ENCODE results near the gene SLC30A7.

DNA sequence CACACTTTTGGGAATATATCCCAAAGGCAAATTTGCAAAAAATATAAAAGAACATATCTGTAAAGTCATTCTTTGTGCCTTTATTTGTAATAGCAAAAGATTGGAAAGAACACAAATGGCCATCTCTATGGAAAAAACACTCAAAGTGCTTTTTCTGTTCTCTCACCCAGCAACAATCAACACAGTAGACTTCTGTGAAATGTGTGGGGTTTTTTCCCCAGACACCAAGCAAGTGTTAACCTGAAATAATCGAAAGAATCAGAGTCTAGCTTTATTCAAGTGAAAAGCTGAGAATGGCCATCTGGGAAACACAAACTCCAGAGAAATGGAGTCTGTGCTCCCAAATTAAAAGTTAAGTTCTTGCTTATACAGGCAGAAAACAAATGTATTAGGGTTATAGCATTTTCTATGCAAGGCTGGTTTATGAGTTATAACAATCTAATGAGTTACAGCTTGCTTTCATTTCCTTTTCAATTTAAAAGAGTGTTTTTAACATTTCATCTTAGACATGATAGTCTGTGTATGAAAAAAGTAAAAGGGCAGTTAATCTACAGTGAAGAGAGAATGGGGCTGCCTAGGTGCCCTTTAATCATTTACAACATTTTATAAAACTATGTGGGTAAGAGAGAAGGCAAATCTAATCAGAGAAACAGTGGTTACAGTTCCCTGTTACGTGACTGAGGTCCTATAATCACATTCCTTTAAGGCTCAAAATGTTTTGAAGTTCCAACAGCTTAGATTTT lies 46.6 kb downstream of the SLC30A7 start:
- TF ChIP-seq, protein P1, sequence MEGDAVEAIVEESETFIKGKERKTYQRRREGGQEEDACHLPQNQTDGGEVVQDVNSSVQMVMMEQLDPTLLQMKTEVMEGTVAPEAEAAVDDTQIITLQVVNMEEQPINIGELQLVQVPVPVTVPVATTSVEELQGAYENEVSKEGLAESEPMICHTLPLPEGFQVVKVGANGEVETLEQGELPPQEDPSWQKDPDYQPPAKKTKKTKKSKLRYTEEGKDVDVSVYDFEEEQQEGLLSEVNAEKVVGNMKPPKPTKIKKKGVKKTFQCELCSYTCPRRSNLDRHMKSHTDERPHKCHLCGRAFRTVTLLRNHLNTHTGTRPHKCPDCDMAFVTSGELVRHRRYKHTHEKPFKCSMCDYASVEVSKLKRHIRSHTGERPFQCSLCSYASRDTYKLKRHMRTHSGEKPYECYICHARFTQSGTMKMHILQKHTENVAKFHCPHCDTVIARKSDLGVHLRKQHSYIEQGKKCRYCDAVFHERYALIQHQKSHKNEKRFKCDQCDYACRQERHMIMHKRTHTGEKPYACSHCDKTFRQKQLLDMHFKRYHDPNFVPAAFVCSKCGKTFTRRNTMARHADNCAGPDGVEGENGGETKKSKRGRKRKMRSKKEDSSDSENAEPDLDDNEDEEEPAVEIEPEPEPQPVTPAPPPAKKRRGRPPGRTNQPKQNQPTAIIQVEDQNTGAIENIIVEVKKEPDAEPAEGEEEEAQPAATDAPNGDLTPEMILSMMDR (IDR thresholded peaks at IDR 0.05), result no peak
- no peak for TF ChIP-seq EZH2 (IDR thresholded peaks at IDR 0.05)
- TF ChIP-seq EZH2phosphoT487 (IDR thresholded peaks at IDR 0.05), result no peak
